Measurements from ENCODE around the gene ABHD14A. TPM values are rescaled to one million over a fixed set of nuclear protein-coding genes. Genes with fewer than 3 reads are reported as not detected.

ABHD14A gene
- total and polyA plus RNA-seq, 2 experiments from 2014 or later: 17.1 to 55.1 TPM

- Histone ChIP-seq H3K4me3 (no peak overlapping the region), H3K36me3 (replicated peaks; ENCODE audit: insufficient read depth, low read depth) (no peaks in the 10 kb centered on the region), H4K20me1 (ENCODE audit: insufficient read depth, poor library complexity, severe bottlenecking) (no peaks in the 10 kb centered on the region), H3K27me3 (no peaks in the 10 kb centered on the region), H3K79me2 (peaks cover 13% of the 10 kb centered on the region), H3K9me2 (replicated peaks; ENCODE audit: insufficient read depth) (no peaks in the 10 kb centered on the region), H3K4me2 (no peak overlapping the region), H2AFZ (no peak overlapping the region), H3K9me3 (ENCODE audit: low read depth) (no peaks in the 10 kb centered on the region), H3K4me1 (ENCODE audit: insufficient read depth) (no peaks in the 10 kb centered on the region), H3K27ac (no peak overlapping the region)
- no peak for TF ChIP-seq EZH2phosphoT487 (IDR thresholded peaks at IDR 0.05; ENCODE audit: low read depth, severe bottlenecking, unreplicated experiment)
- no peak for DNase-seq (ENCODE audit: low spot score)
- WGBS (ENCODE audit: low lambda C conversion rate, missing lambda C conversion rate): 96% methylated on average over 27 of the region's 28 CpGs
Measured at GRCh38 chr3:51934991-51935885, 39.6 kb upstream of the ABHD14A start.

- H3K9me2 ChIP-seq (replicated peaks; ENCODE audit: insufficient read depth): no peaks in the 10 kb centered on the region
- no peak overlapping the region for H3K27ac ChIP-seq
- no peak for DNase-seq (ENCODE audit: low spot score)
- peaks cover 22% of the 10 kb centered on the region for H3K79me2 ChIP-seq
- 98% methylated on average over 25 of the region's 25 CpGs for WGBS (ENCODE audit: low lambda C conversion rate, missing lambda C conversion rate)
- no peak overlapping the region for H3K4me2 ChIP-seq
- no peaks in the 10 kb centered on the region for H3K9me3 ChIP-seq (ENCODE audit: low read depth)
- no peaks in the 10 kb centered on the region for H3K4me1 ChIP-seq (ENCODE audit: insufficient read depth)
- no peaks in the 10 kb centered on the region for H4K20me1 ChIP-seq (ENCODE audit: insufficient read depth, poor library complexity, severe bottlenecking)
- H3K27me3 ChIP-seq: no peaks in the 10 kb centered on the region
- no peak overlapping the region for H2AFZ ChIP-seq
- no peak overlapping the region for H3K4me3 ChIP-seq
- no peak for TF ChIP-seq EZH2 (IDR thresholded peaks at IDR 0.05; ENCODE audit: borderline replicate concordance)
- no peaks in the 10 kb centered on the region for H3K36me3 ChIP-seq (replicated peaks; ENCODE audit: insufficient read depth, low read depth)
Measured at GRCh38 chr3:51935886-51936755, 38.7 kb upstream of the ABHD14A start.

- no peak for DNase-seq (ENCODE audit: low spot score)
- no peak overlapping the region for H2AFZ ChIP-seq
- H3K9me3 ChIP-seq (ENCODE audit: low read depth): no peaks in the 10 kb centered on the region
- H3K4me2 ChIP-seq: no peak overlapping the region
- no peak overlapping the region for H3K27ac ChIP-seq
- no peaks in the 10 kb centered on the region for H3K27me3 ChIP-seq
- no peaks in the 10 kb centered on the region for H3K36me3 ChIP-seq (replicated peaks; ENCODE audit: insufficient read depth, low read depth)
- no peak overlapping the region for H3K4me3 ChIP-seq
- 92% methylated on average over 9 of the region's 9 CpGs for WGBS (ENCODE audit: low lambda C conversion rate, missing lambda C conversion rate)
- no peaks in the 10 kb centered on the region for H3K4me1 ChIP-seq (ENCODE audit: insufficient read depth)
- peaks cover 24% of the 10 kb centered on the region for H3K79me2 ChIP-seq
- TF ChIP-seq EZH2 (IDR thresholded peaks at IDR 0.05; ENCODE audit: borderline replicate concordance) (no peak), EZH2phosphoT487 (IDR thresholded peaks at IDR 0.05; ENCODE audit: low read depth, severe bottlenecking, unreplicated experiment) (no peak), CTCF (IDR thresholded peaks at IDR 0.05; ENCODE audit: poor library complexity) (no peak)
- H3K9me2 ChIP-seq (replicated peaks; ENCODE audit: insufficient read depth): no peaks in the 10 kb centered on the region
- no peaks in the 10 kb centered on the region for H4K20me1 ChIP-seq (ENCODE audit: insufficient read depth, poor library complexity, severe bottlenecking)
Measured at GRCh38 chr3:51937014-51937413, 37.9 kb upstream of the ABHD14A start.

GRCh38 chr3:51937611-51938450 is 37.0 kb upstream of the ABHD14A start:
- no peak overlapping the region for H3K27ac ChIP-seq
- peaks cover 6% of the 10 kb centered on the region for H3K4me1 ChIP-seq (ENCODE audit: insufficient read depth)
- H3K4me3 ChIP-seq: no peak overlapping the region
- H3K27me3 ChIP-seq: no peaks in the 10 kb centered on the region
- H2AFZ ChIP-seq: no peak overlapping the region
- 94% methylated on average over 13 of the region's 13 CpGs for WGBS (ENCODE audit: low lambda C conversion rate, missing lambda C conversion rate)
- TF ChIP-seq EZH2phosphoT487 (IDR thresholded peaks at IDR 0.05; ENCODE audit: low read depth, severe bottlenecking, unreplicated experiment) (no peak), EZH2 (IDR thresholded peaks at IDR 0.05; ENCODE audit: borderline replicate concordance) (no peak), CTCF (IDR thresholded peaks at IDR 0.05; ENCODE audit: poor library complexity) (no peak)
- no peak overlapping the region for H3K4me2 ChIP-seq
- no peak for DNase-seq (ENCODE audit: low spot score)
- no peaks in the 10 kb centered on the region for H4K20me1 ChIP-seq (ENCODE audit: insufficient read depth, poor library complexity, severe bottlenecking)
- H3K79me2 ChIP-seq: peaks cover 24% of the 10 kb centered on the region
- no peaks in the 10 kb centered on the region for H3K36me3 ChIP-seq (replicated peaks; ENCODE audit: insufficient read depth, low read depth)
- no peaks in the 10 kb centered on the region for H3K9me3 ChIP-seq (ENCODE audit: low read depth)
- H3K9me2 ChIP-seq (replicated peaks; ENCODE audit: insufficient read depth): no peaks in the 10 kb centered on the region

Data from hepatocyte (in vitro differentiated cells).